GM18505 (cell line): ENCODE data around the gene SGMS1.

Experiments used
- ATAC-seq: cut with Tn5 transposase; IDR thresholded peaks from one replicate; pipeline ENCODE4 v1.9.1; 2021; ENCODE audit not compliant: unreplicated experiment
- POLR2A ChIP-seq: IDR thresholded peaks from 4 replicates; pipeline ENCODE4 v1.6.1; 2011; ENCODE audit warnings: borderline replicate concordance; ENCODE audit not compliant: insufficient read depth, insufficient read length; ENCODE audit errors: extremely low read depth

Gene SGMS1

GRCh38 chr10:50613150-50613549, 10.6 kb downstream of the SGMS1 start:
- peak; percentile 64 for ATAC-seq
- TF ChIP-seq POLR2A = no peak

GRCh38 chr10:50610368-50610767, 13.4 kb downstream of the SGMS1 start:
- no peak for ATAC-seq
- TF ChIP-seq POLR2A = no peak

GRCh38 chr10:50607356-50607925, 16.3 kb downstream of the SGMS1 start:
- TF ChIP-seq POLR2A = no peak
- ATAC-seq = no peak

- no peak for ATAC-seq
- TF ChIP-seq POLR2A = no peak
These were observed 17.8 kb downstream of the SGMS1 start for GRCh38 chr10:50605951-50606270.

- ATAC-seq = peak; percentile 55
- no peak for TF ChIP-seq POLR2A
These were observed 18.3 kb downstream of the SGMS1 start for GRCh38 chr10:50605269-50605950.

- ATAC-seq = no peak
- no peak for TF ChIP-seq POLR2A
These were observed 18.9 kb downstream of the SGMS1 start for GRCh38 chr10:50604809-50605208.

GRCh38 chr10:50604049-50604640, 19.6 kb downstream of the SGMS1 start:
- no peak for TF ChIP-seq POLR2A
- ATAC-seq = peak; percentile 73

GRCh38 chr10:50603151-50603850, 20.5 kb downstream of the SGMS1 start:
- no peak for TF ChIP-seq POLR2A
- no peak for ATAC-seq

- no peak for ATAC-seq
- no peak for TF ChIP-seq POLR2A
These were observed 21.8 kb downstream of the SGMS1 start for GRCh38 chr10:50601974-50602373.

GRCh38 chr10:50600831-50601477, 22.8 kb downstream of the SGMS1 start:
- ATAC-seq = no peak
- TF ChIP-seq POLR2A = no peak

- no peak for TF ChIP-seq POLR2A
- ATAC-seq = no peak
These were observed 23.5 kb downstream of the SGMS1 start for GRCh38 chr10:50600286-50600685.

GRCh38 chr10:50596897-50597296, 26.9 kb downstream of the SGMS1 start:
- TF ChIP-seq POLR2A = no peak

GRCh38 chr10:50596456-50596855, 27.3 kb downstream of the SGMS1 start:
- no peak for ATAC-seq
- TF ChIP-seq POLR2A = no peak

More at GRCh38 chr10:50596897-50597296, 26.9 kb downstream of the SGMS1 start:
- no peak for ATAC-seq
